Activated T-helper 1 cell treated with Interleukin-2 at 50 U/mL for 16 hours (primary cell): ENCODE measurements around the gene OSBPL7.

Experiments
- DNase-seq: peaks from one replicate; pipeline ENCODE4 v3.0.0-alpha.2; 2020; ENCODE audit warnings: low read depth

OSBPL7 gene

DNA sequence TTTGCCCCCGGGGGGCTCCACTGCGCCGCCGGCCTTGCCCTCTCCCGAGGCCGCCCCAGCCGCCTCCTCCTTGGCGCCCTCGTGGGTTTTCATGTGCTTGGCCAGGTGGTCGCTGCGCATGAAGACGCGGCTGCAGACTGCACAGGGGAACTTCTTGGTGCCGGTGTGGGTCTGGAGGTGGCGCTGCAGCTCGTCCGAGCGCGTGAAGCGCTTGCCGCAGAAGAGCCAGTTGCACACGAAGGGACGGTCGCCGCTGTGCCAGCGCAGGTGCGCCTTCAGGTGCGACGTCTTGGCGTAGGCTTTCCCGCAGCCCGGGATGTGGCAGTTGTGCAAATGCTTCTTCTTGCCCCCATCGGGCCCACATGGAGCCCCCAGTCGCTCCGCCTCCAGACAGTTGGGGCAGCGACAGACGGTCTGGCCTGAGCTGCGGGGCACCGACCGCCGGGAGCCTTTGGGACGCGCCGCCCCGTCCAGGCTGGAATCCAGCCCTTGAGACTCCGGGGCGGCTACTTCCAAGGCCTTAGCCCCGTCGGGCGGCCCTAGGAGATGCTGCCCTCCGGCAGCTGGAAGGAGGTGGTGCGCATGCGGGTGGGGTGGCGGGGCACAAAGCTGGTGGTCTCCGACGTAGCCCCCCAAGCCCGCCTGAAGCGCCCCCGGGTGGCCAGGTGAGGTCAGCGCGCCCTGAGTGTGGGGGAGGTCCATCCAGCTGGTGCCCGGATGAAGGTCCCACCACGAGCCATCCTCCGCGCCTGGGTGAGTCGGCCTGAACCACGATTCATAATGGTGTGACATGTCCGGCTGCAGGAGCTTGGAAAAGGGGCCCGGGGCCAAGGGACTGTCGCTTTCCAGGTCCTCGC, 26.0 kb upstream of the OSBPL7 start:
- DNase-seq, result no peak

DNA sequence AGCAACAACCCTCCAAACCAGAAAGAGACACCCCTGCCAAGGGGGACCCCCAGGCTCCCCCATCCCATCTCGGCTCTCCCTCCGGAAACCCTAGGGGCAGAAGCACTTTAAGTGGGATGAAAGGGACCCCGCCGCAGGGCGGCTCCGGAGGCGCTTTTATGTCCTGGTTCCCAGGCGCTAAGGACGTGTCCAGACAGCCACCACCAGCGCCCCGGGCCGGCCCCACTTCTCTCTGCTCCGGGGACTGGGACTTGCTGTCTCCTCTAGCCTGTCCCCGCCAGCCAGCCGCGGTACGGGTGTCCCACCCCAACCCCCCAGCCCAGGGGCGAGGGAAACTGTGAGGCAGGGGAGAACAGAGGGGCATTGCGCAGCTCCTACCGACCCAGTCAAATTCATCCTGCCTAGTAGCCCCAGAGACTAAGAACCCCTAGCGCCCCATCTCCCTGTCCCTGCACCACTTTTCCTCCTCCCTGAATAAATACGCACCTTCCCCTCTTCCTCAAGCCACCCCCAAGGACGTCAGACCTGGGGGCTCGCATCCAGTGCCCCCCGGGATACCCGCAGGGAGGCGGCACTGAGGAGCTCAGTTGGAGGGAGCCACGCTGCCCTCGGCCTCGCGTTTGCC, 25.2 kb upstream of the OSBPL7 start:
- DNase-seq, result no peak

DNA sequence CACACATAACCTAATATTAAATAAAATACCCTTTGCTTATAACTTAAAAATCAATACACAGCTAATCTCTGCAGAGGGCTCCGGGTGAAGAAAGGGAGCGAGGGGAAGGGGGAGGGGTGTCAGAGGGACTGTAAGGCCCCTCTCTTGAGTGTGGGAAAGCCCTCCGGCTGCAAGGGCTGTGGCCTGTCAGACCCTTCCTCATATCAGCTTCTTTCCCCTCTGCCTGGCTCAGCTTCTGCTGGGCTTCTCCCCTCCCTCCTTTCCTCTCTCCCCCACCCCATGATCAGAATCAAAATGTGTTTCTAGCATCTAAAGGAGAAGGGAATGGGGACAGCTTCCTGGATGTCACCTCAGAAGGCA, 24.1 kb upstream of the OSBPL7 start:
- no peak for DNase-seq

DNA sequence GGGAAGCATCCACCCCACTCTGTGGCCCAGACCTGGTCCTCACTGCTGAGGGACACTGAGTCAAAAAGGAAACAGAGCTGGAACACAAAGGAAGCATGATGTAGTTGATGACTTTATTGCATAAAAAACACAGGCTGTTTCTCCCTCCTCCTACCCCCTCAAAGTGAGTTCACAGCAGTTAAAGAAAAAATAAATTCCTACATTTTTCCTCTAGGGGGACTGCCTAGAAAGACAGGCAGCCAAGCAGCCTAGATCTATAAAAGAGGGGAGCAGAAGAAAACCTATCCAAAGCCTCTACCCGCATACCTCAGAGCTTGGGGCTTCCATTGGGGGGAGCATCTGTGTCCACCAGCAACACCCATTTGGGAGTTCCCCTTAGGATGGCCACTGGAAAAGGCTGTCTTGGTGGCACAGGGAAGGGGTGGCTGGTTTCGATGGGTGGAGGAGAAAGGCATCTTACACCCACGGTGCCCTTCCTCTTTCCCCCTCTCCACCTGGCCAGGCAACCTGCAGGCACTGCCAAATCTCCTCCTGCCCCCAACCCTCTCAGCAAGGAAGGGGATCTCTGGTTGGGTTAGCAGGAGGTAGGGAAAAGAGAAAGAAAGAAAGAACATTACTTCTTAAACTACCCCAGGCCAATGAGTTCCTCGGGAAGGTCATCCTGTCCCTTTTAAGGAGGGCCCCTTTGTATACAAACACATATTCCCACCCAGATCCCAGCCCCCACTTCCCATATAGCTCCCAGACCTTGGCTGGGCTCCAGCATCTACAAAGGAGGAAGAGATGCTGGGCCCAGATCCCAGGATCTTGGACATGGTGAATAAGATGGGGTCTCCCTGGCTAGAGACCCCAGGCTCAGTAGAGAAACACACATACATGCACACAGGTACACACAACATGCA, 23.5 kb upstream of the OSBPL7 start:
- no peak for DNase-seq

DNA sequence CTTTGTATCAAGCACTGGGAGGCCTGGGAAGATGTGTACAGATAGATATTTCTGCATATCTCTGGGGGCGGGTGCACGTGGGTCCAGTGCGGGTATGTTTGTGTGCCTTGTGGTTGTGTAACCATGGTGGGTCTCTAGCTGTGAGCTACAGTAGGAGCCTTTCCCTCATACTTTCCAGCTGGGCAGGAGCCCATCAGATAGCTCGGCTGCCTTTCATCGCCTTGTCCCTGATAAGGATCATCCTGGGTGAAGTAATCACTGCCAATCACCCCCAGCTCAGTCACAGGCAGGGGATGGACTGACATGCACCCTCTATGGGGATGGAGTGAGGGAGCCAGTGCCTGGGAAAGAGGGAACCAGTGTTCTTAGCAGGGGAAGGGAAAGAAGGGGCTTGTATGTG, 22.6 kb upstream of the OSBPL7 start:
- no peak for DNase-seq

DNA sequence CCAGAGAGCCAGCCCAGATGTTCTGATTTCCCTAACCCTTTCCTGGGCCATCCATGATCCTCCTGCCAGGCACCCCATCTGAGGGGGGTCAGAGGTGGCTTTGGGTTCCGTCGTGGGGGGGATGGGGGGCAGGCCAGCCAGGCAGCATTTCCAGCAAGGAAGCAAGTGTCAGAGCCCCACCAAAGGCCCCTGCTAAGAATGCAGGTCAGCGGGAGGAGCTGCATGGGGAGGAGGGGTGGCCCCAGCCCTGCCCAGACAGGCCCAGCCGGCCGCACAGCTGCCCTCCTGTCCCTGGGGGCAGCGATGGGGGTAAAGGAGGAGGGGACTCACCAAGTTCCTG, 21.8 kb upstream of the OSBPL7 start:
- no peak for DNase-seq

DNA sequence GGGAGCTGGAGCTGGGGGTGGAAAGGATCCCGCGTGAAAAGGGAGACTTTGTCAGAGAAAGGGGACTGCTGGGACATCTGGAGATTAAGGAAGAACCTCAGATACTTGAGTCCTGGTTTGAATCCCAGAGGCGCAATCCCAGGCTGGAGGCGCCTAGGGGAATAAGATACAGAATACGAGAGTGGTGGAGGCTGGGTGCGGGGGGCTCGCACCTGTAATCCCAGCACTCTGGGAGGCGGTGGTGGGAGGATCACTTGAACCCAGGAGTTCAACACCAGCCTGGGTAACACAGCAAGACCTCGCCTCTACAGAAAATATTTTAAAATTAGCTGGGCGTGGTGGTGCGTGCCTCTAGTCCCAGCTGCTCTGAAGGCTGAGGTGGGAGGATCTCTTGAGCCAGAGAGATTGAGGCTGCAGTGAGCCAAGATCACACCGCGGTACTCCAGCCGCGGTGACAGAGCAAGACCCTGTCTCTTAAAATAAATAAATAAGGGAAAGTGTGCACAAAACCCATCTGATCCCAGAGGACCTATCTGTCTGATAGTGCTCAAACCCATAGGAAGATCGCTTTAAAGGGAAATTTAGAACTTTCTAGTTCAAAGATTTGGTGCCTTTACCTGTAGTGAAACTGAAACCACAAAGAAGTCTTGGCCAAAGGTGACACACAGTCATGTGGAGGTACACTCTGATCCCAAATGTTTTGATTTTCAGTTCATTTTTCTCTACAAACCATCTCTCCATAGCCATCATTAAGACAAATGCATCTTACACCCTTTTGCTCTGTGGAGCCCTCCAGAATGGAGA, 20.1 kb upstream of the OSBPL7 start:
- DNase-seq, result no peak

DNA sequence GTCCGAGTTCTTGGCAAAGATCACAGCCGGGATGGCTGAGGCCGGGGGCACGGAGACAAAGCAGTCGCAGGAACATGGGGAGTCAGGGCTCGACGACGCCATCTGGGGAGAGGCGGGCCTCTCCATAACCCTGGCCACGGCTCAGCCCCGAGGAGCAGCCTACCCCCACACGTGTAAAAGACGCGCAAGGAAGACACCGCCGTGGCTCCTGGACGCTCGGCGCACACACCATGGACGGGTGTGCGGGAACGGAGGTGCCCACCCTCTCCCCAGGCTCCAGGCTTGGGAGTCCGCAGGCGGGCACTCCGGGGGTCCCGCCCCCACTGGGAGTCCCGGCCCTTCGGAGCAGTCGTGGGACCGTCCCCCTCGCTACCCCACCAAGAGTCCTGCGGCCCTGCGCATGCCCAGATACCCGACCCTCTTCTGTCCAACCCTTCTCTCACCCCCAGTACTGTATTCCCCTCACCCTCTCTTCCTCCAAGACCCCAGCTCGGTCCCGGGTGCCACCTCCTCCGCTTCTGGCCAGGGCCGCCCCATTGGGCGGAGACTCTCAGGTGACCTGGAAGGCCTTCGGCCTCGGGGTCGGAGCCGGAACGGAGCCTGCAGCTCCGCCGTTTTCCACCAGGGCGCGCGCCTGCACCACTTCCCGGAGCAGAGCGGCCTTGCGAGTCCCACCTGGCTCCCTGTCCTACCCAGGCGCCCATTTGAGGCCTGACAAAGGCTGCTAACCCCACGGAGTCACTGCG, 19.3 kb upstream of the OSBPL7 start, which contains the start of gene SCRN2:
Gene SCRN2, minus strand, starts transcription at position 532 of the 746 bp plus-strand sequence. Its CDS starts 430 bp downstream, at position 102.
- peak; percentile 76 for DNase-seq

DNA sequence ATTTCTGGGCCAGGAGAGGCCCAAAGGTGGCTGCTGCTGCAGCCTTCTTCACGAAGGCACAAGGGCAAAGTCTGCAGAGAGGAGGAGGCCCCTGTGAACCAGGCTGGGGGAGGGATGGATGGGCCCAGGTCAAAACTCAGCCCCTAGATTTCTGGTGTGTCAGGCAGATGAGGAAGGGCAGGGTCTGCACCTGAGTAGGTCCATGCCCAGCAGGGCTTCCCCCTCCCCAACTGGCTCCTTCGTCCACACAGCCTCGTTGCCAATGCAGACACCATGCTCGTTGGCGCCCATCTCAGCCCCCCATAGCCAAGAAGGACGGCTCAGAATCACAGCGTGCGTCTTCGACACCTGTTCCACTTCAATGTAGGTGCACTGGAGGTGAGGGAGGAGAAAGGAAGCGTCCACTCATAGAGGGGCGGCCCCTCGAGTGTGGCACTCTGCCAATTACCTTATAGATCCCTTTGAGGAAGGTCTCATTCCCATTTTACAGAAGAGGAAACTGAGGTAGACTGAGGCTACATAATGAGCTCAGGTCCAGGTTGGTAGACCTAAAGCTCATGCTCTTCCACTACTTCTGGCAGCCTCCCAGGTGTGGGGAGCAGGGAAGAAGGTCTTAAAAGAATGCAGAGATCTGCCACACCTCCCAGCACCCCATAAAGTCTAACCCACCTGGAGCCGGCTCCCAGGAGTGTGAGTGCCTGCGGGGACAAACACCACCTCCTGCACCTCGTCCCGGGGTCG, 18.6 kb upstream of the OSBPL7 start:
- DNase-seq, result no peak

DNA sequence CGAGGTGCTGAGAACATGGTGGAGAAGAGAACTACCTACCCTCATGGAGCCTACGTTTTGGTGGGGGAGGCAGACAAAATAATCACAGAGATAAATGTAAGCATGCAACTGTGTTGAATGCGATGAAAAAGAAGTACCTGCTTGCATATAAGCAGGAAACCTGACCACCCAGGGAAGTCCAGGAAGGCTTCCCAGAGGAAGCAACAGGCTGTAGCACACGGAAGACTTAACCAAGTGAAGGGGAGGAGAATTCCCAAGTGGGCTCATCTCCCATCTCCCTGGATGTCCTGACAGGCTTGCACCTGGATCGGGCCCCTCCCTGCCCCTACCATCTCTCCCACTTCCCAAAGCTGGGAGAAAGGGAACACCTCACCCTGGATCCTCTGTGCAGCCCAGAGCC, 17.5 kb upstream of the OSBPL7 start:
- no peak for DNase-seq

DNA sequence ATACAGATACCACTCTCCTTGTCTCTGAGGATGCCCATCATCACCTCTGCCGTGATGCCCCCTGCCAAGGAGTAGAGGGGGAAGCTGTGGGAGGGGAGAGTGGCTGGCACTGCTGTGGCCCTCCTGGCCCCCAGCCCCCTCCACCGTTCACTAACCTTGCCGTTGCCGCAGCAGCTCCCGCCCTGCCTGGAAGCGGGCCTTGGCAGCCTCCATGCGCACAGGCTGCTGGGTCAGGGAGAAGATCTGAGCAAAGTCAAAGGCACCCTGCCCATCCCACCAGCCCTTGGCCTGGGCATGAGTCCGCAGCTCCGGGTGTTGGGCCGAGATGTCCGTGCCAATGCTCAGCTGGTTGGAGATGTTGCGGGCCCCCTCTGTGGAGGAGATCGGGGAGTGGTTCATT, 17.0 kb upstream of the OSBPL7 start:
- DNase-seq, result no peak

DNA sequence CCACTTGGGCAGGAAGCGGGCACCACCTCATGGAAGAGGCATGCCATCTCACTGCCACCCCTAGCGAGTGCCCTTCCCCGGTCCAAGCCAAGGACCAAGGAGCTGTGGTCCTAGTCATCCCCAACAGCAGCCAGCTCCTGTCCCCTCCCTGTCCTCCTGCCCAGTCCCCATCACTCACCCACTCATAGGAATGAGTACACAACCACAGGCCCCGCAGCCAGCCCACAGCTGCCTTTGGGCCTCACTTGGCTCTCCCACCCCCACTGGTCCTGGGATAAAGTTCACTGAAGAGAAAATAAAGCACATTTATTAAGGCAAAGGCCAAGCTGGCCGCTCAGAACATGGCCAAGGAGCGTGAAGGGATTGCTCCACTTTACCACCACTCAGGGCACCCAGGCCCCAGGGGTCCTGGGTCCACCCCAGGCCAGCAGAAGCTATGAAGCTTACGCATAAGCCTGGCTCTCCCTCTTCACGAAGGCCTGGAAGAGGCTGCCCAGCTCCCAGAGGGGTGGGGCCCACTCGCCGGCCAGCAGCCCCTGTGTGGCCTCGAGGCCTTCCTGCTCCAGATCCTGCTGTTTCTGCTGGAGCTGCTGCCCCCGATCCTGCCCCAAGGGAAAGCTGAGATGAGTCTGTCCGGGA, 15.9 kb upstream of the OSBPL7 start:
- DNase-seq, result no peak

DNA sequence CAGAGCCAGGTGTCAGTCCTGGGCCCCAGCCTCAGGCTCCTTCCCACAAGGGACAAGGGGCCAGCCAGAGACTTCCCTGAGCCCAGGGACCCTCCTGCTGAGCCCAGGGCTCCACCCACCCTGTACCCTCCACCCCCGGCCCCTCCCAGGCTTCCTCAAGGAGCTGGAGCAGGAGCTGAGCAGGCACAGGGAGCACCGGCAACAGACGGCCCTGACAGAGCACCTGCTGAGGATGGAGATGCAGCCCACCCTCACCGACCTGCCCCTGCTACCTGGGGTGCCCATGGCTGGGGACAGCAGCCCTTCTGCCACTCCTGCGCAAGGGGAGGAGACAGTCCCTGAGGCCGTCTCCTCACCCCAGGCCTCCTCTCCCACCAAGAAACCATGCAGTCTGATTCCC, 15.0 kb upstream of the OSBPL7 start:
- no peak for DNase-seq

DNA sequence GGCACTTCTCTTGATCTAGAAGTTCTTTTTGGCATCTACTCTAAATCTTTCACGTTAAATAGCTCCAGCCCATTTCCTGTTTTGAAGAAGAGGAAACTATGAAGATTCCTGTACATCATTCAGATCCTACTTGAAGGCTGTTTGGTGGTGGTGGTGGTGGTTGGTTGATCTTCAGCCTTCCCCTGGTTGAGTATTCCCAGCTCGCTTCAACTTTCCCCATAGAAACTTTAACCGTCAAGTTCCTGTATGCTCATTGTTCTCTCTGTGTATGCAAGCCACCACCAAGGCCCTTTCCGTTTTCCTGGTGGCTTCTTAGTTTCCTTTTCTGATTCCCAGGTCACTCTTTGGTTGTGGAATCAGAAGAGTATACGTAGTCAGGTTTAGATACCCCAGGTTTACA, 13.2 kb upstream of the OSBPL7 start:
- no peak for DNase-seq

DNA sequence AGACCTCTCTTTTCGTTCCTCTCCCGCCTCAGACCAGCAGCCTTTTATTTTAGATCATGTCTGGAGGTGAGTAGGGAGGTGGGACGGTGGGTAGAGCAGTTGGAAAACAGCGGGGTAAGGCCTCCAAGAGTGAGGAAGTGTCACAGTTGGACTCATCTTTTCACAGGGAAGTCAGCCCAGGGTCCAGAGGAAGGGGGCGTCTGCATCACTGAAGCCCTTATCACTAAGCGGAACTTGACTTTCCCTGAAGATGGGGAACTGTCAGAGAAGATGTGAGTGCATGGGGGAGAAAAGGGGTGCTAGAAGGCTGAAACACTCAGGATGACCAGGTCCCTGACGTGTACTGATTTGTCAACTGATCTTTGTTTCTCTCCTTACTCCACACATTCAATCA, 10.3 kb upstream of the OSBPL7 start:
- DNase-seq, result no peak

DNA sequence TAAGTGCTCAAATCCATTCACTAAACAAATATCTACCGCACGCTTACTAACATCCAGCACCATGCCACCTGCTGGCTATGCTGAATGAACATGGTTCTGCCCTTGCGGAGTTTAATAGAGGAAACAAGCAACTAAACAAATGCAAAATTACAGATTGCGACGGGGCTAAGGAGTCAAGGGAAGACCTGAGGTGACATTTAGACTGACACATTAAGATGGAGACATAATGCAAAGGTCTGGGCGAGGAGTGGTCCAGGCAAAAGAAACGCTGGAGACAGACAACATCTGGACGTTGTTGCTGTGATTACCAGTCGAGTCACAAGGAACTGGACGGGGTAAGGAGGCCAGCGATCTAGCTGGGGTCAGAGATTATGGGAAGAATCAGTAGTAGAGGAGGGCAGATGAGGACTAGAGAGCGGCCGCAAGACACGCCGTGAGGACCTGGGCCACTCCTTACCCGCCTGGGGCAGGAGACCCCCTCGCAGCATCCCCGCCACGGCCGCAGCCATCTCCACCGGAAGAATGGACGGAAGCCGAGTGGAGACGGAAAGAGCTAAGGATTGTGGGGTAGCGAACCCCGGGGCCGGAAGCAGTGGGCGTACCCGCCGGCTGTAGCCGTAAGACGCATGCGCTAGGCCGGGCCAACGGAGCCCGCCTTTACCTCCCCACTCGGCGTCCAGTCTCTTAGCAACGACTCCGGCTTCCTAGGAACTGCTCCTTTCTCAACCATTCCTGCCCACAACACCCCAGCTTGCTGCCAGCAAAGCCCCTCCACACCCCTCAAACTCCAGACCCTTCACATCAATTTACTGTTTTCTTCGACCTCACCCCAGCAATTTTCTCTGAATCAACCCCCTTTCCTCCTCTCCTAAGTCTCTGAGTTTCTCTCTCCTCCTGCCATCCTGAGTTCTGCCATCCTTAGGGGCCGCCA, 9.7 kb upstream of the OSBPL7 start, which contains the start of the genes LRRC46 and MRPL10:
Gene LRRC46, plus strand, starts transcription at position 668 of the 931 bp plus-strand sequence. CDS start 320 bp downstream, outside the sequence.
Gene MRPL10, minus strand, starts transcription at position 539 of the 931 bp plus-strand sequence. Its CDS starts 30 bp downstream, at position 509.
- peak; percentile 86 for DNase-seq

DNA sequence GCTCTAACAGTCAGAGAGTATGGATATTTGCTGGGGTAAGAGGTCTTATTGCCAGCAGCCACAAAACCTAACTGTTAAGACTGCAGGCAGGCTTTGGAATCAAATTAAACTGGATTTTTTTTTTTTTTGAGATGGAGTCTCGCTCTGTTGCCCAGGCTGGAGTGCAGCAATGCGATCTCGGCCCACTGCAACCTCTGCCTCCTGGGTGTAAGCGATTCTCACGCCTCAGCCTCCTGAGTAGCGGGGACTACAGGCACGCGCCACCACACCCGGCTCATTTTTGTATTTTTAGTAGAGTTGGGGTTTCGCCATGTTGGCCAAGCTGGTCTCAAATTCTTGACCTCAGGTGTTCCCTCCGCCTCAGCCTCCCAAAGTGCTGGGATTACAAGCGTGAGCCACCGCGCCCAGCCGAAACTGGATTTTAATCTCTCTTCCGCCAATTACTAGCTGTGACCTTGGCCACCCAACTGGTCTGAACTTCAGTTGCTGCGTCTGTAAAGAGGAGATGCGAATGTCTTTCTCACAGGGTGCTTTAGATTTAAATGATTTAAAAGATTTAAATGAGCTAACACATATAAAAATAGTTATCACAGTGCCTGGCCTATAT, 8.9 kb upstream of the OSBPL7 start:
- no peak for DNase-seq

DNA sequence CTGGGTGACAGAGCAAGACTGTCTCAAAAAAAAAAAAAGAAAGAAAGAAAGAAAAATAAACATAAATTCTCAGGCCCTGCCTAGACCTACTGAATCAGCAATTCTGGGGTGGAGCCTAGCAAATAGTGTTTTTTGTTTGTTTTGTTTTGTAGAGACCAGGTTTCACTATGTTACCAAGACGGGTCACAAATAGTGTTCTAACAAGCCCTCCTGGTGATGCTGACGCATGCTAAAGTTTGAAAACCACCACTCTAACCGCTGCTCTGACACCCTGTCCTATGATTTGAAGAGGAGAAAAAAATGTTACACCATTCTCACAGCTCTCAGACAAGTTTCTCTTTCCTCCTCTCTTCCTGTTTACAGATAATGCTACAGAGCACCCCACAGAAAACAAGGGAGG, 8.3 kb upstream of the OSBPL7 start:
- peak; percentile 27 for DNase-seq
